Smooth muscle cell (in vitro differentiated cells): ENCODE data around the gene PHF12. TPM values are rescaled to one million over a fixed set of nuclear protein-coding genes. Genes with fewer than 3 reads are reported as not detected.
"Not testable (repeated sequence)": the region's sequence is repeated elsewhere in the genome, so short reads cannot be mapped to it uniquely, and the experiment has no call there.

Experiments
- DNase-seq: peaks from one replicate; lab custom pipeline; 2025; ENCODE audit not compliant: unreplicated experiment; lab: John Stamatoyannopoulos, UW
- H2AFZ ChIP-seq: fragments of 200-600 bp; sonication (generic); 2 replicates; pipeline ENCODE4 v1.6.0; 2016; ENCODE audit warnings: antibody characterized with exemption, low read depth, mild to moderate bottlenecking
- H3F3A ChIP-seq: fragments of 200-600 bp; sonication (generic); 2 replicates; pipeline ENCODE4 v1.6.0; 2017; ENCODE audit warnings: antibody characterized with exemption, low read depth
- H3K27ac ChIP-seq: fragments of 200-600 bp; sonication (generic); 2 replicates; pipeline ENCODE4 v1.5.1; 2016; ENCODE audit warnings: low read depth, mild to moderate bottlenecking
- H3K27me3 ChIP-seq: fragments of 200-600 bp; sonication (generic); 2 replicates; pipeline ENCODE4 v1.6.1; 2016; ENCODE audit warnings: low read depth, mild to moderate bottlenecking
- H3K36me3 ChIP-seq: fragments of 200-600 bp; sonication (generic); 2 replicates; pipeline ENCODE4 v1.5.1; 2016; ENCODE audit warnings: low read depth
- H3K4me1 ChIP-seq: fragments of 200-600 bp; sonication (generic); 2 replicates; pipeline ENCODE4 v1.5.1; 2016; ENCODE audit warnings: low read depth
- H3K4me2 ChIP-seq: fragments of 200-600 bp; sonication (generic); 2 replicates; pipeline ENCODE4 v1.6.0; 2016; ENCODE audit warnings: mild to moderate bottlenecking
- H3K4me3 ChIP-seq: fragments of 200-600 bp; sonication (generic); 2 replicates; pipeline ENCODE4 v1.5.1; 2016; ENCODE audit warnings: mild to moderate bottlenecking
- H3K79me2 ChIP-seq: fragments of 200-600 bp; sonication (generic); 2 replicates; pipeline ENCODE4 v1.6.0; 2016; ENCODE audit warnings: low read depth, mild to moderate bottlenecking
- H3K9ac ChIP-seq: fragments of 200-600 bp; sonication (generic); 2 replicates; pipeline ENCODE4 v1.6.0; 2016; ENCODE audit warnings: low read depth
- H3K9me3 ChIP-seq: fragments of 200-600 bp; sonication (generic); replicated peaks from 2 replicates; pipeline ENCODE4 v1.5.1; 2016; ENCODE audit warnings: low read depth
- H4K20me1 ChIP-seq: fragments of 200-600 bp; sonication (generic); 2 replicates; pipeline ENCODE4 v1.6.0; 2016; ENCODE audit warnings: low read depth
- CTCF ChIP-seq: fragments of 200-600 bp; sonication (generic); IDR thresholded peaks from 2 replicates; pipeline ENCODE4 v1.5.1; 2017; ENCODE audit warnings: borderline replicate concordance, mild to moderate bottlenecking, antibody characterized with exemption; ENCODE audit not compliant: insufficient read depth, poor library complexity, severe bottlenecking
- WGBS: methylation state at CpG from one replicate; pipeline ENCODE4 v1.1.7; 2016; ENCODE audit warnings: low lambda C conversion rate; 5-methylcytosine and 5-hydroxymethylcytosine counted together
- polyA plus RNA-seq: library from polyadenylated mRNA; unstranded; fragments of >200 nt; fragmentation: Nextera tagmentation; extraction: Ambion mirVana; gene quantifications from 2 replicates; pipeline ENCODE4 v1.2.1, GENCODE V29; 2016
- total RNA-seq: library from RNA; depleted of rRNA; stranded (reverse); fragments of >200 nt; gene quantifications from 2 replicates; pipeline ENCODE4 v1.2.3, GENCODE V29; 2014

The PHF12 gene
- total and polyA plus RNA-seq, 2 experiments from 2014 or later = 14.0 to 18.9 TPM

GRCh38 chr17:28896884-28897768, 54.2 kb downstream of the PHF12 start, which contains the start of gene FLOT2:
Gene FLOT2 (minus strand): TSS chr17:28897733. CDS start chr17:28897574, 159 bp downstream.
- under 1% methylated on average over 50 of the region's 73 CpGs for WGBS
- H3K4me1 ChIP-seq = peaks cover 13% of the 10 kb centered on the region
- TF ChIP-seq CTCF = peak; percentile 20
- no peak within 1 kb of the TSS for H3K27ac ChIP-seq
- peak within 1 kb of the TSS; percentile 98 for H2AFZ ChIP-seq
- peak within 1 kb of the TSS; percentile 28 for H3K9ac ChIP-seq
- no peaks in the 10 kb centered on the region for H3K36me3 ChIP-seq
- no peaks in the 10 kb centered on the region for H3K9me3 ChIP-seq
- no peaks in the 10 kb centered on the region for H3K27me3 ChIP-seq
- H3K4me3 ChIP-seq = peak within 1 kb of the TSS; percentile 94
- H3F3A ChIP-seq = peaks cover 16% of the 10 kb centered on the region
- peak within 1 kb of the TSS; percentile 99 for H3K4me2 ChIP-seq
- peaks cover 11% of the 10 kb centered on the region for H4K20me1 ChIP-seq
- H3K79me2 ChIP-seq = peaks cover 19% of the 10 kb centered on the region
- no peak for DNase-seq

- no peaks in the 10 kb centered on the region for H3K9me3 ChIP-seq
- H3K27me3 ChIP-seq = no peaks in the 10 kb centered on the region
- H3K4me3 ChIP-seq = peak overlapping the region; percentile 94
- peaks cover 13% of the 10 kb centered on the region for H3K4me1 ChIP-seq
- no peak for TF ChIP-seq CTCF
- H4K20me1 ChIP-seq = peaks cover 11% of the 10 kb centered on the region
- peak overlapping the region; percentile 99 for H3K4me2 ChIP-seq
- WGBS = 9% methylated on average over 5 of the region's 5 CpGs
- no peak overlapping the region for H3K27ac ChIP-seq
- H3F3A ChIP-seq = peaks cover 16% of the 10 kb centered on the region
- no peaks in the 10 kb centered on the region for H3K36me3 ChIP-seq
- H3K79me2 ChIP-seq = peaks cover 19% of the 10 kb centered on the region
- DNase-seq = no peak
- H2AFZ ChIP-seq = no peak overlapping the region
- H3K9ac ChIP-seq = no peak overlapping the region
These were observed 54.8 kb downstream of the PHF12 start for GRCh38 chr17:28896491-28896883.

DNA sequence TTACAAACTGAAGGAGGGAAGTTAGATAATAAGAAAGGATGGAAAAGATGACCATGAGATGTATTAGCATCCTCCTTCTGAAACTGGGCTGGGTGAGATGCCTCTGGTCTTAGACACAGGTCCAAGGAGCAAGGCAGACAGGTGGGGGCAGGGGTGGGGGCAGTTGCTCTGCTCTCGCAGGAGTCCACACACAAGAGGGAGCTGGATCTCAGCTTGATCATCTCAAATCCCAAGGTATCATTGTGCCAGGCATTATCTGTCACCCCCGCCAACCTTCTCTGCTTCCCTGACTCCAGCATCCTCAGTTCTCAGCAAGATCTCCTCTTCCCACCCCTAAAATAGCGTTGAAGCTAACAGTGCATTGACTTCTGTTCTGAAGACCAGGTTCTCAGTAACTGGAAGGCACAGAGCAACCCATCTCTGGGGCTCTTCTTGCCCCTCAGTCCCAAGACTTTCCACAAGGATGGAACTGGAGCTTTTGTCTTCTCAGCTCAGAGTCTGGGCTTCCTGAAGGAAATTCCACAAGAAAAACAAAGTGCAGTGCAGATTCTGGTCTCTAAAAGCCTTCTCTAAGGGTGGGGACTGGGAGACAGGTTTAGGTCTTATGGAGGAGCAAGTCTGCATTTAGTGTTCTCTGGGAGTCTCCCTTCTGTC, 55.4 kb downstream of the PHF12 start:
- Histone ChIP-seq H3K27me3 (no peaks in the 10 kb centered on the region), H3K27ac (no peak overlapping the region), H3K36me3 (no peaks in the 10 kb centered on the region), H3F3A (peaks cover 16% of the 10 kb centered on the region), H3K9ac (no peak overlapping the region), H2AFZ (no peak overlapping the region), H3K79me2 (peaks cover 19% of the 10 kb centered on the region), H4K20me1 (peaks cover 11% of the 10 kb centered on the region), H3K9me3 (no peaks in the 10 kb centered on the region), H3K4me3 (peak overlapping the region; percentile 94), H3K4me1 (peaks cover 13% of the 10 kb centered on the region), H3K4me2 (peak overlapping the region; percentile 99)
- TF ChIP-seq CTCF = no peak
- 69% methylated on average over 3 of the region's 3 CpGs for WGBS
- DNase-seq = no peak

- Histone ChIP-seq H4K20me1 (peaks cover 11% of the 10 kb centered on the region), H3K4me1 (peaks cover 13% of the 10 kb centered on the region), H3F3A (peaks cover 16% of the 10 kb centered on the region), H3K79me2 (peaks cover 19% of the 10 kb centered on the region)
- not testable (repeated sequence) for H3K4me3 ChIP-seq, H3K9me3 ChIP-seq, H3K36me3 ChIP-seq, H3K27ac ChIP-seq, H3K9ac ChIP-seq, H2AFZ ChIP-seq, H3K4me2 ChIP-seq, H3K27me3 ChIP-seq, DNase-seq
- 84% methylated on average over 16 of the region's 16 CpGs for WGBS
These were observed 57.8 kb downstream of the PHF12 start for GRCh38 chr17:28893248-28894183.
